NCI-H1930 (cell line): ENCODE results near the gene CEP41.

ENCODE experiments used
- DNase-seq, 2 experiments: peaks; one replicate each; lab custom pipeline; 2025; lab: John Stamatoyannopoulos, UW

CEP41 gene

DNA sequence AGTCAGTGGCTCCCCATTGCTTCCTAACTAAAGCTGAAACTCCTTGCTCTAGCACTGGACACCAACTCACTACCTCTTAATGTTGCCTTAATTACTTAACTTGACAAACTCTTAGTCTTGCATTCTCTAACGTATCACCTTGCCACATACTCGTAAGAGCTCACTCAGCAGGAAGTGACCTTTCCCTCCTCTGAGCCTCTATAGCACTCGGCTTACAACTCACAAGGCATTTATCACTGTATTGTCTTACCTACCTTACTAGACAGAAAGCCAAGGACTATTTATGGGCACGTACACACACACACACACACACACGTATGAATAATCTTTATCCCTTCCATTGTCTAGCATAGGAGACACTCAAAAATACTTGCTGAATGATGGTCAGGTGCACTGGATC, 21.2 kb downstream of the CEP41 start:
- no peak for DNase-seq

DNA sequence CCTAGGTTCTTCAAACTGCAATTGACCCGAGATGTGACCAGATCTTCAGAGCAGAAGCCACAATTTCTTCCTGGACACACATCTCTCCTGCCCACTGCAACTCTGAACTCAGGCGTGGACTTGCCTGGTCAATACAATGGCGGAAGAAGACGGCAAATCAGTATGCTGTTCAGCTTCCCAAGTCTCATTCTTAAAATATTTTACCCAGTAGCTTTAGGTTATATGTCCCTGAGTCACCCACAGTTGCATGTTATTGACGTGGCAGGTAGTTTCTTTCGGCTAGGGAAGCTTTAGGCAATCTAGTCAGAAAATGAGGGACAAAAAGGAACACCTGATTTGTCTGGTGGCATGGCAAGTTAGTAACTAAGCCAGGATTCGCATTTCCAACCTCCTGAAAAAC, 22.5 kb downstream of the CEP41 start:
- DNase-seq = no peak

DNA sequence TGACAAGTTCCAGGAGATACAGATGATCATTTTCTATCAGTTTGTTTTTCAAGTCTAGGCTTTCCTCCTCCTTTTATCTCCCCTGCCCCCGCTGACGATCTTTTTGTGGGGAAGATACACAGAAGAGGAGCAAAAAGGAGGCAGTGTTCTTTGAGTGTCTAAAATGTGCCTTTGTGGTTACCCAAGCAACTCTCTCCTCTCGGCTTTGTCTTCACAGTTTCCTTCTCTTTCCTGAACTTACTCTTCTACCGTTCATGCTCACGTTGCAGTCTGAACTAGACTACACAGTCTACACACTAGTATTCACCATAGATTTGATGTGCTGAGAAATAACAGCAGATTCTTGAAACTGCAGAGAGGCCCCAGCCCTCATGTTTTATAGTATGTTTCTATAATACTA, 23.6 kb downstream of the CEP41 start:
- DNase-seq = no peak

DNA sequence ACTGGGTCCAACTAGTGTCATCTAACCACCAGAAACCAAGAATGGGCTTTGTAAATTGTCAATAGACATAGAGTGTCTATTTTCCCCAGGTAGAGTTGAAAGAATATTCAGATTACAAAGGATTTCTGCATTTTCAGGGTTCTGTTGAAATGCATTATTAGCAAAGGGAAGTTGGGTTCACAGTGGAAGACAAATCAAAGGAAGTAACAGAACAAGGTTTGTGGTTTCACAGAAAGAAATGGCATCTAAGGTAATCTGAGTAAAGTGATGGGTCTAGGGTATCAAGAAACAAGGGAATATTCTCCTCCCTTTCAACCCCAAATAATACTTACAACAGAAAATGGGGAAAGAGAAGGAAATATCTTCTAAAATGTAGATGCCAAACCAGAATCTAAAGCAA, 25.8 kb downstream of the CEP41 start:
- DNase-seq = no peak

DNA sequence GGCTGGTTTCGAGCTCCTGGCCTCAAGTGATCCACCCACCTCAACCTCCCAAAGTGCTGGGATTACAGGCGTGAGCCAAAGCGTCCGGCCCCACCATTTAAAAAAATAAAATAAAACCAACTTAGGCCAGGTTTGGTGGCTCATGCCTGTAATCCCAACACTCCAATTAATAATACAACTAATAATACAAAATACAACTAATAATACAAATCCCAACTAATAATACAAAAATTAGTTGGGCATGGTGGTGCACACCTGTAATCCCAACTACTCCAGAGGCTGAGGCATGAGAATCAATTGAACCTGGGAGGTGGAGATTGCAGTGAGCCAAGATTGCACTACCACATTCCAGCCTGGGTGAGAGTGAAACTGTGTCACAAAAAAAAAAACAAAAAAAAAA, 27.6 kb downstream of the CEP41 start:
- no peak for DNase-seq

DNA sequence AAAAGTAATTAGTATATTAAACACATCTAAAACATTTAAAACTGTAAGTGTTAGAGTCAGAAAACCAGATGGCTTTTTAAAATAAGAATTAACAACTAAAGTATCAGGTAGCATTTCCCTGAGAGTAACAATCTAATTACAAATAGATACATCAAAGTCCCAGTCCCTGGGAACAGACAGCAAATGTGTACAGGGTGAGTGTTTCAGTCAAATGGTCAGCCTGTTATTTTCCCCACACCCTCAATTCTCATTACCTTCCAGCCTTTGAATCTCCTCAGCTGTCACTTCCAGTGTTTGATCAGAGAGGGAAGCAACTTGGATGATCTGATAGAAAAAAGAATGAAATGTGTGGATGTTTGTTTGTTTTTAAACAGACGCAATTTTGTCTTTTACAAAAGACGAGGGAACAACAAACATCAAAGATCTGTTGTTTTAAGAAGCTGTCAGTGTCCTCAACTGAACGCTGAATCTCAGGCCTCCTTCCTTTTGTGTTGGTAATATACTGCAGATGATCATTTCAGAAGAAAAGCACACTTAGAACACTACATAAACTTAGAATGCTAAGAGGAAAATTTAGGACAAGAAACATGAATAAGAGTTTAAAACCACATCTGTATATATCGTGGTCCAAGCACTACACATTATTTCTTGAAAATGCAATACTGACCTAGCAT, 29.8 kb downstream of the CEP41 start:
- DNase-seq = peak; percentile 72 to 77

DNA sequence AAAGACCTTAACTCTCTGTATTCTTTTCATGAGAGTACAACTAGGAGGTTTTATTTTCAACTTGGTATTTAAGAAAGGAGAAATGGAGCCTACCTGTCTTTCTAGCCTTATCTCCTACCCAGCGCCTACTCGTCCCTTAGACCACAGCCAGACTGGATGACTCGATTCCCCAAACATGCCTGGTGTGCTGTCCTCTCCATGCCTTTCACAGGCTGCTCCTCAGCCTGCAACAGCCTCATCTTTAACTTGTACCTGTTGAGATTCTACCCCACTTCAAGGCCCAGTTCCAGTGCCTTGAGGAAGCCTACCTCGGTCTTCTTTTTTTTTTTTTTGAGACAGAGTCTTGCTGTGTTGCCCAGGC, 31.1 kb downstream of the CEP41 start:
- DNase-seq = no peak

DNA sequence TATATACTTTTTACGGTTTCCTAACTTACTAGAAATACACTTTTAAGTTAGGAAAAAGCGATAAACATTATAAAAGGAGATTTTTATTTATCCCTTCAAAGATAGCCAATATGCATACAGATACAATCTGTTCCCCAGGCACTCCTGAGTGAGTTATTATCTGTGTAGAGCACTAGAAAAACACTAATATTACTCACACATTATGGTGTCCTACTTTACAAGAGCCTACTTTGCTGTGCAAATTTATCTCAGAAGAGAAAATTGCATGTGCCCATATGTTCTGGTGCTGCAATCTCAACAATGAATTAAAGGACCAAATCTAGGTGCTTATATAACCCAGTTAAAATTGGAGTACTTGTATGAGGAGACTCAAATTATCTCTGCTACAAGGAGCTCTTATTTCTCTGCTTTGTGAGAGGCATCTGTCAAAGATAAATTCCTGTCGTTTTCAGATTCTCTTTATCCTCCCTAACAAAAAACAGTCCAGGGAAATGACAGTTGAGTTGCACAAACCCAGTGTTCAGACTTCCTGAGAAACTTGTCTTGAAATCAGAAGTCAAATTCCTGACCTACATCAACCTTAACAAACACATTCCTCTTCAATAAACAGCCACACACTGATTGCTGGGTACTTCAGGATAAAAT, 31.6 kb downstream of the CEP41 start:
- DNase-seq = no peak

DNA sequence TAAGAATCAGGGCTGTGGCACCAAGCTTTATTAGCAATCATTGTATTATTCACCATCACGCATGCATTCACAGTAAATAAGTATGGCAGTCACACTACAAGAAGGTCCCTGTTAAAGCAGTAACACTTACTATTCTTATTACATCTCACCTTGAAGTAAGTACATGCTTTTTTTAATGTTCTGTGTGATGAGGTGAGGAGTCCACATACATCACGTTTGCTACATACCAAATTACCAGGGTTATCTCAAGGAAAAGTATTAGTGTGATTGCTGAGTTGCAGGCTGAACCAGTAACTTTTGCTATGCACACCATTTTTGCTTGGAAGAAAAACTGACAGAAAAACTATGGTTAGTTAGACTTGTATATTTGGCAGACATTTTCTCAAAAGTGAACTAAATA, 35.8 kb downstream of the CEP41 start:
- DNase-seq = no peak

DNA sequence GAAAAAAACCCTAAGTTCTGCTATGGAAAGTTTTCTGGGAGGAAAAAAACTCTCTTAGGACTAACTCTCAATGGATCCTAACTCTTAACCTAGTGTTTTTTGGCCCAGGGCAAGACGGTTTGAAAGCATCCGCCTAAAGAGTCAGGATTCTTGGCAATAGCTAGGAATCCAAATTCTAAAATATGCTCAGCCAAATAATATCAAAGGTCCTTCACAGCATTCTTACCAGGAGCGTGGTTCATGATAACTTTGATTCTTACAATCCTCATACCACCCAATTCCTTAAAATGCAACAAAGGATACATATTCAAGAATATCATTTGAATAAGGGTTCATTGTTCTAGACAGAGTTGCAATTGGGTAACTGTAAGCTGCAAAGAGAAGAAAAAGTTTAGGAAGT, 39.2 kb downstream of the CEP41 start:
- no peak for DNase-seq

DNA sequence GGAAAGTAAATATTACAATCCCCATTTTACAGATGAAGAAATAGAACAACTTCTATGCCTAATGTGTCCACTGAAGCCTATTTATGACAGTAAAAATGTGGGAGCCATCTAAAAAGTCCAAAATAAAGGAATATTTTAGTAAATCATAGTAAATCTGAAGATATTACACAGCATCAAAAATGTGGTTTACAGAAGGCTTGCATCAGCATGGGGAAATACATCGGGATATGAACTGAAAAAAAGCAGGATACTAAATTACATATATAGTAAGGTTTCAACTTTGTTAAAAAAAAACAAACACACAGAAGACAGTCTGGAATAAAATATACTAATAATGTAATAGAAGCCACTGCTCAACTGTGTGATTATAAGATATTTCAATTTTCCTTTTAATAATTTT, 39.7 kb downstream of the CEP41 start:
- no peak for DNase-seq

DNA sequence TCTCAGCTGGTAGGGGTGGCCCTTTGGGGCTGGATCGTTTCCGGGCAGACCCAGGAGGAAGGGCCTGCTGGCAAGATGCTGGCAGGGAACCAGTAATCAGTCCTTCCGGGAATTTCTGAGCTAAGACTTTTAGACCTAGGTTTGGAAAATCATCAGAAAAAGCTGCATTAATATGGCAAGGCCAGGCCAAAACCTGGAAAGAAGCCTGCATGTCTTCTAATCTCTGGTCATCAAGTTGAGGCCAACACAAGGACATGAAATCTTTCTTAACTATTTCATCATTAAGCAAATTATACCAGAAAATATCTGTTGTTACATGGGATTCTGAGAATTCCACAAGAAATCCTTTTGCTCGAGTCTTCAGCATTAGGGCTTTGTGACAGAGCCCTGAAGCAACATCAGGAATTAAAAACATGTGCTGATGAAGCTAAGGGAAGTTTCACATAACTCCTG, 40.7 kb downstream of the CEP41 start:
- no peak for DNase-seq

DNA sequence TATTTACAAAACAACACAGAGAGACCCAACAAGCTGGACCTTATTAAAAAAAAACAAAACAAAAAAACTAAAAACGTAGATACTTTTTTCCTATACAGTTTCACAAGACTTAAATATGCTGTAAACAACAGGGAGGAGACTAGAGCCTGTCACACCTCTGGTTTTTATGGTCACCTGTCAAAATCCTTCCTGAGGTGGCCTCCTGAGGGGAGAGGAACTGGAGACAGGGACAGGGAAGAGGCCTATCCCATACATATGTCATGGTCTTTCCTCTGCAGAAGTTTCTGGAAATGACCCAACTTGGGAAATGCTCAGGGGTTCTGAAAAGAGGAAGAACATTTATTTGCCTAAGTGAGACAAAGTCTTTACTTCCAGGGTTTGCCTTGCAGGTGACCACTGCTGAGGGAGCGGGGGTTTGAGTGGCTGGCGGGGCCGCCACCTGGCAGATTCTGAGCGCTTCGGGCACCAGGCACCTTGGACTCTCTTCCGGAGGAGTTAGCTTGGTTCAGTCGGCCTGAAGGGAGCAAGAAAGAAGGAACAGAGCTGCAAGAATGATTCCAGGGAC, 42.2 kb downstream of the CEP41 start:
- DNase-seq = no peak

DNA sequence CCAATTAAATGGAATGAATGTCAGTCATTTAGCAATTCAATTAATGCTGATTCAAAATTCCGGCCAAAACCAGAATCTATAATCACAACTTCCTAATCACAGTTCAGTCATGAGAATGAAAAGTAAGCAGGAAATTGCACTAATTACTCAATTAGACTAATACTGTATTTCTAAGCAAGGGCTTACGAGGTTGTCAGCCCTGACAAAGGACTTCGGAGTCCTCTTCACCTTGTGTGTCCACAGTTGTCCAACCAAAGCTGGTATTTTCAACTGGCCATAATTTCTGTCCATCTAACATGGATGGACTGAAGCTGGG, 43.1 kb downstream of the CEP41 start:
- peak; percentile 80 to 82 for DNase-seq

DNA sequence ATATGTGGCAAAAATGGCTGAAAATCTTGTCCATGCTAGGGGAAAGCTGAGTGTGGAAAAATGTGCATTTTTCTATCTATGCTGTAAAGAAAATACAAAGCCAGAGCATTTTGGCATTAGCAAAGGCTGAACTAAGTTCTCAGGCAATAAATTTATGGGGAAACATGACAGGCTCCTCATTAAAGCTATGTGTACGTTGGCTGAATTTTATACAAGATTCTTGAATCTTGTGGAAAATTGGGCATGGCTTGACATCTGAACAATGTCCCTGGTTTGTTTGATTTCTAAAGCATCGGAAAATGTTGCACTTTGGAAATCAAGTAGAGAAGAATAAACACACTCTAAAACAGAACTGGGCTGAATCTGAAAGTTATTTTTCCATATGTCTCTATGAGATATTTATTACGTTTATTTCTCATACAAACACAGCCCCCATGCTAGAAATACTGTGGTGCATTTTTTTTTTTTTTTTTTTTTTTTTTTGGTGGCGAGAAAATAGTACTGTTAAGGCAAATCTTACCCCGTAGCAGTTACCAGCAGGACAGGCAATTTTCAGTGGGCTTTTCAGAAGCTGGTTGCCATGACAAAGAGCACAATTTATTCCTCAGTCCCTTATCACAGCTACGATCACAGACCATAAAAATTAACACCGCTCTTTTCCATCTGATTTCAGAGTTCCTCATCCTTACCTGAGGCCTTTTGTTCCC, 43.6 kb downstream of the CEP41 start:
- no peak for DNase-seq

DNA sequence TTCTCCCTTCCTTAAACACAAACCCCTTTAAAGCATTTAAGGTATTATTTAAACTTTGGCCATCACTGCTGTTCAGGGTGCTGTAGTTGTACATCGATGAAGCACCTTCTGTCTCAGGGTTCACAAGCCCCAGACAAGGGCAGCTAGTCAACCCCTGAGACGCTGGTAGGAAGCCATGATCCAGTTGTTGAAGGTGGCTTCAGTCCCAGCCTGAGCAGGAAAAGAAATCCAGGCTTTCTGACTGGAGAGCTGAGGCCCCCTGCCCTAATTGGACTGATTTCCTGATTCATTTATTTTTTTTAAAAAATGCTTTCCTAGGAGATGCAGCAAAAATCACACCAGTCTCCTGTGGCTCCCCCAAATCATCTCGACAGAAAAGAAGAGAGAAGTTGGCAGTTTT, 44.7 kb downstream of the CEP41 start:
- DNase-seq = no peak

DNA sequence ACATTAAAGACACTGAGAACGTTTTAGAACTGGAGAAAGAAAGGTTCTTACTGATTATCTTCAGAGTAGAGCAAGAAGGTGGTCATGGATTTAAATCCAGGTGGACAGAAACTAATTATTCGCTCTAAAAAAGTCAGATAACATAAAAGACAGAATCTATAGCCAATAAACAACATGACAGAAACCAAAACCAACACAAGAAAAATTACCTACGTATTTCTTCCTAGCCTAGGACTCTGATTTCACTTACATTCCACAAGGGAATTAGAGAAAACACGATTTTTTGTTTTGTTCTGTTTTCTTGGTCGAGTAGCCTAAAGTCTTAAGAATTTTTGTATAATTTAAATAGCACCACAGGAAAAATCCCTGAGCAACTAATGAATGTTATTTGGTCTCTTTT, 45.4 kb downstream of the CEP41 start:
- DNase-seq = no peak

DNA sequence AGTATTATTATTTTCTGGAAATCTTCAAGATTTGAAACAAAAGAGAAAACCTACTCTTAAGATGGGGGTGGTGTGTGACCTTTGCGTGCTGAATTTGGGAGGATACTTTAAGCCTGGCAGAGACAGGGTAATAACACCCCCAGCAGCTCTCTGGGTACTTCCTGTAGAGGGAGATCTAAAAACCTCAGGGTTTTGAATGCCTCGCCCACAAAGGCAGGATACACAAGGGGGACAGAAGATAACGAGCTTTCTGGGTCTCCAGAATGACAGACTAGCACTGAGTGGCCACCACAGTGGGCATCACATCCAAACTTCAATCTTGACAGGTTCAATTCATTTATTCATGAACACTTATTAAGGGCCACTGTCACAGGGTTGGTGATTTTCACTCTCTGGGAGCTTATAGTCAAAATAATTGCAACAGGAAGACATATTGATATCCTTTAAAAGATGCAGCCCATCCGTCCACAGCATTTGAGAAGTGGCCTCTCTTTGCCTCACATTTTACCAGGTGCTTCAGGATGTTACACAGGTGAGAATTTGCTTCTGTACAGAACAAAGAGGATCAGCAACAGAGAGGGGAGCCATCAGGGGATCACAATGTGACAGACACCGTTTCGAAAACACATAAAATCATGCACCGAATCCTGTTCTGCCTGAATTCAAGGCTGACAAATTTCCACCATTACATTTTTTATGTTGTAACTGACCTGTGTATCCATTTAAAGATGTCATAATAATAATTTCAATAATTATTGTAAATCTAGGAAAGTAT, 46.2 kb downstream of the CEP41 start:
- DNase-seq = no peak

DNA sequence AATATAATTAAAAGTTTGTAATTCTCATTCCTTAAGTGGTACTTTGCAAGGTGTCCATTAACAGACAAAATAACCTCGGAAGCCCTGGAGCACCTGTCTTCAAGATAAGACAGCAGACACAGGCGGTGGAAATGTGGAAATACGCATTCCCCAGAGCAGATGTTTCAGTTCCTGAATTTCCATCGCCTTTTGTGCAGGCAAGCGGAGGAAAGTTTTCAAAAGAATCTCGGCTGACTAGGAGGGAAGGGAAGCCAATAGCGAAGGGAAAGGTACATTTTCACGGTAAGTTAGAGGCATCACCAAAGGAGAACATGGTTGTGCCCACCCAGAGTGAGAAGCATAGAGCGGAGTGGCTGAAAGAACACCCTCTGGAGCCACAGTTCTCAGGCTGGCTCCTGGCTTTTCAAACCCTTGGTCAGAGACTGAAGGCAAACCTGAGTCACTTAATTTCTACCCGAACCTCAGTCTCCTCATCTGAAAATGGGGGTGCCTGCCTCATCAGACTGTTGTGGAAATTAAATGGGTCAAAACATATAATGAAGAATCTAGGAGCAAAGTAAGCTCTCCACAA, 46.9 kb downstream of the CEP41 start:
- no peak for DNase-seq

DNA sequence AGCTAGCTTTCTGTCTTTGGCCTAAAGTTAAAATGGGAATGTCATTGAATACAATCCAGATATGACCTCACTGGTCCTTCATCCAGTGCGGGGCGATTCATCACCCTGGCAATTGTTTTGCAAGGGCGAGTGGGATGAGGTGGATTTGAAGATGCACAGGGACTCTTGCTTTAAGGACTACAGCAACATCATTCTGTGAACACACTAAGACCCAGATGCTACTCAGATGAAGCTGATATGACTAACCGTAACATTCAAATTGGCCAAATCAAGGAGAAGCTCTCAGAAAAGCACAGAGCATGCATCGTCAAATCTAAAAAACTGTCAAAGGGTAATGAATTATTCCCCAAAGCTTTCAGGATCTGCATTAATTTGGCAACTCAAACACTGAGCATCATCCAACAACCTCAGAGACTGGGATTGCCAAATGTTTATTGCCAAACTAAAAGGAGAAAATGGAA, 47.7 kb downstream of the CEP41 start:
- no peak for DNase-seq

DNA sequence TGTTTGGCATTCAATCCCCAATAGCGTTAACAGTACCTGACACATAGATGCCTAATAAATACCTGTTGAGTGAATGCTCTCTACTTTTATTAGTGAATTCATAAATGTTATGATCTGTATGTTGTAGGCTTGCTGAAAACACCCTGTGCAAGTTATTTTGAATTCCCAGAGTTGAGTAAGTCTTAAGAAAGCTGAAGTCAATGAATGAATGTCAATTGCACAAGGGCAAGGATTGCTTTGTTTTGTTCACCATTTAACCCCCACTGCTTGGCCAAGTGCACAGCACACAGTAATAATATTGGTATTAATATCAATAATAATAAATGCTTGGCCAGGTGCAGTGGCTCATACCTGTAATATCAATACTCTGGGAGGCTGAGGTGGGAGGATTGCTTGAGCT, 50.3 kb downstream of the CEP41 start:
- DNase-seq = no peak

DNA sequence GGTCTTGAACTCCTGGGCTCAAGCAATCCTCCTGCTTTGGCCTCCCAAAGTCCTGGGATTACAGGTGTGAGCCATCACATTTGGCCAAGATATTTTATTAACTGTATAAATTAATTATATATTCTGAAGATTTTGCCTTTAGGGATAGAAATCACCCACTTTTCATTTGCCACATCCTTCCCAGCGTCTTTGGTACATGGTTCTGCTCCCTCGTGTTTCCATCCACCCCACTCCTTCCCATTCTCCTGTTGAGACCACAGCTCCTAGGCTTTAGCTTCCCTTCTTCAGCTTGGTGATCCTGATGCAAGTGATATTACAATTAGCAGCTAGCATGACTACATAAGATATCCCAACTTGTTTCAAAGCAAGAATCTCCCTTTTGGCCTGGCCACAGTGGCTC, 52.1 kb downstream of the CEP41 start:
- no peak for DNase-seq
